DND-41 (cell line): ENCODE results near the gene CAND1.

ENCODE experiments used
- CTCF ChIP-seq: IDR thresholded peaks from 2 replicates; pipeline ENCODE4 v1.5.1; 2012; ENCODE audit warnings: borderline replicate concordance, low read length, moderate library complexity, mild to moderate bottlenecking; ENCODE audit not compliant: poor library complexity, severe bottlenecking; ENCODE audit errors: extremely low read depth
- EZH2 ChIP-seq: IDR thresholded peaks from 3 replicates; pipeline ENCODE4 v1.6.1; 2012; ENCODE audit warnings: borderline replicate concordance, low read depth, mild to moderate bottlenecking, moderate library complexity, low read length, inconsistent platforms; ENCODE audit not compliant: severe bottlenecking

GRCh38 chr12:67318786-67319185 is 49.6 kb downstream of the CAND1 start:
- TF ChIP-seq CTCF = no peak
- TF ChIP-seq EZH2 = no peak
